Kidney epithelial cell (primary cell): ENCODE results near the gene ZNF536. TPM values are rescaled to one million over a fixed set of nuclear protein-coding genes. Genes with fewer than 3 reads are reported as not detected.

Source experiments
- DNase-seq: peaks from one replicate; pipeline ENCODE4 v3.0.0-alpha.2; 2010; ENCODE audit warnings: low read depth
- H3K27me3 ChIP-seq: 2 replicates; pipeline ENCODE4 v1.6.0; 2011; ENCODE audit warnings: low read length; ENCODE audit not compliant: control insufficient read depth, insufficient read depth
- H3K36me3 ChIP-seq: 2 replicates; pipeline ENCODE4 v1.5.1; 2011; ENCODE audit warnings: low read length; ENCODE audit not compliant: control insufficient read depth, insufficient read depth
- H3K4me3 ChIP-seq: 2 replicates; pipeline ENCODE4 v1.5.1; 2011; ENCODE audit warnings: low read depth, mild to moderate bottlenecking, control low read depth, low read length
- total RNA-seq: library from RNA; depleted of rRNA; stranded (reverse); fragments of >200 nt; gene quantifications from 2 replicates; pipeline ENCODE4 v1.2.3, GENCODE V29; 2015
- TF ChIP-seq, protein P1 (sequence below): IDR thresholded peaks from 2 replicates; pipeline ENCODE4 v1.5.1; 2011; ENCODE audit warnings: mild to moderate bottlenecking, moderate library complexity, low read length, control low read depth, inconsistent platforms; ENCODE audit not compliant: insufficient read depth, poor library complexity, severe bottlenecking

The ZNF536 gene
- total RNA-seq, 1 donor from 2014 or later = 0.13 TPM

DNA sequence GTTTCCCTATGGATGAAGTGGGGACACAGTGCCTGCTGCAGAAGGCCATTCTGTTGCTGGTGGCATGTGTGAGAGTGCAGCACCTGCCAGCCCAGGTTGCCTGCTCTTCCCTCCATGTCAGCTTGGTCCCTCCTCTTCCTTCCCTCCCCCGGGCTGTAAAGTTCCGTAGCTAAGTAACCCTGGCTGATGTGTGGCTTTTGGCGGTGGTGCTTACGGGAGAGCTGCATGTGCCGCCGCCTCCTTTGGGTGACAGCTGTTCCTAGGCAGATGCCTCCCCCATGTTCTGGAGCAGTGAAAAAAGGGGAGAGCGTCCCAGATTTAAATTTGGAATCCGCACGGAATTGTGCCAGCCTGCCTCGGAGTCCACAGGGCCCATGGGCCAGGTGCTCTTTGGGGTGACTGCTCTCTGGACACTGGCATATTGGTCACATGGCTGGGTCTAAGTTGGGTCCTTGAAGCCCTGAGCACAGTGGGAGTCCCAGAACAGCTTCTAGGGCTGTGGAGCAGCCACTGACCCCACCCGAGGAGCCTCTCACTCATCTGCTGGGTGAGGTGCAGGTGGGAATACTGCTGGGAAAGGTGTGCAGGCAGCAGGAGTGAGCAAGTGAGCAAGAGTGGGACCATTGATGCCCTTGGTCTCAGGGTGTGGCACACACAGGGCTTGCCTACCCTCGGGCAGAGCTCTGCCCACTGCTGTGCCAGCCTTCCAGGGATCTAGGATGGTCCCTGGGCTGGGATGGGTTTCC, 33.1 kb upstream of the ZNF536 start:
- Histone ChIP-seq H3K36me3 (no peaks in the 10 kb centered on the region), H3K4me3 (no peak overlapping the region), H3K27me3 (no peaks in the 10 kb centered on the region)
- TF ChIP-seq, protein P1, sequence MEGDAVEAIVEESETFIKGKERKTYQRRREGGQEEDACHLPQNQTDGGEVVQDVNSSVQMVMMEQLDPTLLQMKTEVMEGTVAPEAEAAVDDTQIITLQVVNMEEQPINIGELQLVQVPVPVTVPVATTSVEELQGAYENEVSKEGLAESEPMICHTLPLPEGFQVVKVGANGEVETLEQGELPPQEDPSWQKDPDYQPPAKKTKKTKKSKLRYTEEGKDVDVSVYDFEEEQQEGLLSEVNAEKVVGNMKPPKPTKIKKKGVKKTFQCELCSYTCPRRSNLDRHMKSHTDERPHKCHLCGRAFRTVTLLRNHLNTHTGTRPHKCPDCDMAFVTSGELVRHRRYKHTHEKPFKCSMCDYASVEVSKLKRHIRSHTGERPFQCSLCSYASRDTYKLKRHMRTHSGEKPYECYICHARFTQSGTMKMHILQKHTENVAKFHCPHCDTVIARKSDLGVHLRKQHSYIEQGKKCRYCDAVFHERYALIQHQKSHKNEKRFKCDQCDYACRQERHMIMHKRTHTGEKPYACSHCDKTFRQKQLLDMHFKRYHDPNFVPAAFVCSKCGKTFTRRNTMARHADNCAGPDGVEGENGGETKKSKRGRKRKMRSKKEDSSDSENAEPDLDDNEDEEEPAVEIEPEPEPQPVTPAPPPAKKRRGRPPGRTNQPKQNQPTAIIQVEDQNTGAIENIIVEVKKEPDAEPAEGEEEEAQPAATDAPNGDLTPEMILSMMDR = no peak
- DNase-seq = no peak

DNA sequence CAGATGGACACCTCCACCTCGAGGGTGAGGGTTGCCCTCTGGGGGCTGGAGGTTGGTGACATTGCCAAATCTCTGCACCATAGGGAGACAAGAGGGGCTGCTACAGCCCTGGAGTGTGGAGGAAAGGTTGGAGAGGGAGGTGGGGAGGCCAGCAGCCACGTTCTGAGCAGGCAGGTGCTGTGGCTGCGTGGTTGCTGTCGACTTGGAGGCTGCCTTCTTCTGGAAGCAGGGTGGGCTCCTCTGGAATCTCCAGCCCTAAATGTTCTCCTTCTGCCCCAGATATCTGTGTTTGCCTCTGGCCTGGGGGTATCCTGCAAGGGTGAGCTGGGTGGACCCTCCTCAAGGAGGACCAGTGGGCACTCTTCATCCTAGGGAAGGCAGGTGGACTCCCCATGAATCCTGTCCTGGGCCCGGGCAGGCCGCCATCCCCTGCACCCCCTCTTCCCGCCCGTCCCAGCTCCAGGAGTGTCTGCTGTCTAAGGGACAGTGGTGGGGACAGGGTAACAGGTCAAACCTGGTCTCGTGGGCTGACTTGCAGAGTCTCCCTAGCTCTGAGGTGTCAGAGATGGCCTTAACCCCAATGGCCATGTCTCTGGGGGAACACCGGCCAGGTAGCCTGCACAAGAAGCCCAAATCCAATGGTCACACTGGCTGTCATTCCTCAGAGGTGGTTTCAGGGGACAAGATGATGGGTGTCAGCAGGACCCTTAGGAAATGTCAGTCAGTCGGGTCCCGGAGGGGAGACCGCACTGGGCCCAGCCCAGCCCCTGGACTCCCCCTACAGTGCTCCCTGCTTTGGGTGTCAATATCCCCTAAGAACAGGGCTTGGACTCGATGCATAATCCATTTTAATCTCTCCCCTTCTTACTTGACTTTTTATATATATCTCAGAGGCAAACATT, 32.3 kb upstream of the ZNF536 start:
- Histone ChIP-seq H3K36me3 (no peaks in the 10 kb centered on the region), H3K27me3 (no peaks in the 10 kb centered on the region), H3K4me3 (no peak overlapping the region)
- DNase-seq = no peak
- TF ChIP-seq, protein P1 = no peak

DNA sequence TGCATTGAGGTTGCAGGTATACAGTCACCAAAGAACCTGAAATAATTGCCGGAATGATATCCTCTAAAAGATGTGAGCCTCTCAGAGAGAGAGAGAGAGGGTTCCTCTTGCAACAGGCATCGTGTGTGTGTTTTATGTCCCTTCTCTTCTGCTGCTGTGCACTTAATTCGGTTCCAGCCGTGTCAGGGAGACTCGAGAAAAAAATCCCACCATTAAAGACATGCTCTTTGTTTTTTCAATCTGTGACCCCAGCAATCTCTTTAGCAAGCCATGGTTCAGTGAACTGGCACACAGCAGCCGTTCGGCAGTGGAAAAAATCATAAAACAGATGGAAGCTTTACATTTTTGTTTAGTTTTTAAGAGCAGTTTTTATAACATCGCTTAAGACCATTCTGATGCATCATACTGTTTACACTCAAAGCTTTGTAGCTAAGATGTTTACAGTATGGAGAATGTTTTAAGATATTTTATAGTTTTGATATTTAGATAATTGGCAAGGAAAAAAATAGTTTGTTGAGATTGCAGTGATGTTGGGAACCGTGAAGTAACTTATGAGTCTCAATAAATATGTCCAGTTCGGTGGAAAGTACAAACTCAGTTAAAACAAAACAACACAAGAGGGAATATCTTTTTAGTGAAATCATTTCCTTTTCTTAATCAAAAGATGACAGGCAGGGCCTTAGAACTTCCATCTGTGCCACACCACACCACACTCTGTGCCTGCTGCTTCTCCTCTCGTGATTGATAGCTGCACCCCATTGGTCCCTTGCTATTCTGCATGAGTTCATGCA, 31.2 kb upstream of the ZNF536 start:
- DNase-seq = no peak

DNA sequence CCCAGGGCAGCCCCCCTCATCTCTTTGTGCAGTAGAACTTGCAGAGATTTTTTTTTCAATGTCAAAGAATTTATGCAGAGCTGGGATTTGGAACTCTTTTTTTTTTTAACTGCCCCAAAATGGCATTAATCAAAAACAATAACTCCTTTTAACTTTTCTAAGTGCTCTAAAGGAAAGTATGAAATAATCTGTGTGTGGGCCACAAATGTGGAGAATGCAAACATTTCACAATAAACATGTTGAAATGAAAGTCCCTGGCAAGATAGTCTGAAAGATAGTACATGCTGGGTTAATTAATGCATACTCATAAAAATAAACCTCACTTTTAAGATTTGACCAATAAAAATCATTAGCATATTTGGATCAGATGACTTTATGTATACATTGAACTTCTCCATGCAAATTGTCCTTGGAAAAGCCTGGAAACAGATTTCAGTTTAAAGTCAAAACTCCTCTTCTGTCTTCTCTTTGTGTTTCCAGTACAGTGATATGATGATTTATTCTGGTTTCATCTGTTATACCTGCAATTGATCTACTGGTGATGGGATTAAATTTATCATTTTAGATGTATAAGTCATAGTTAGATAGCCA, 30.5 kb upstream of the ZNF536 start:
- TF ChIP-seq, protein P1 = no peak
- no peak for DNase-seq
- no peak overlapping the region for H3K4me3 ChIP-seq
- no peaks in the 10 kb centered on the region for H3K36me3 ChIP-seq
- no peaks in the 10 kb centered on the region for H3K27me3 ChIP-seq

More for the DNA sequence above, 31.2 kb upstream of the ZNF536 start:
- Histone ChIP-seq H3K27me3 (no peaks in the 10 kb centered on the region), H3K4me3 (no peak overlapping the region), H3K36me3 (no peaks in the 10 kb centered on the region)
- TF ChIP-seq, protein P1 = no peak

DNA sequence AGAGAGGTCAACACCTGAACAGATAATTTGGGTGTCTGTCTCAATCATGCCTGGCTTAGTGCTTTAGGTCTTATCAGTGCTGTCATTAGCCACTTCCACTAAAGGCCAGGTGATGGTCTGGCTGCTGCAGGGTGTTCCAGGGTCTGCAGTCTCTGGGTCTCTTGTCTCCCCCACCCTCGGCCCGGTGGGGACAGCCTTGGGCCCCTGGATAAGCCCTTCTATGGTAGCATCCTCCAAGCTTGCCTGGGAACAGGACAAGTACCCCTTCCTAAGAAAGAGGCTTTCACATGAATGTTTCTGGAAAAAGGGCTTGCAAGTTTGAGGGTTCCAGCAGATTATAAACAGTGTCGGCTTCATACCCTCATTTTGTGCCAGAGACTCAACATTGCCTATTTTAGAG, 29.3 kb upstream of the ZNF536 start:
- Histone ChIP-seq H3K4me3 (no peak overlapping the region), H3K36me3 (no peaks in the 10 kb centered on the region), H3K27me3 (no peaks in the 10 kb centered on the region)
- no peak for DNase-seq
- TF ChIP-seq, protein P1 = no peak
